HG03139 (cell line): Measurements from ENCODE around the gene CD9.

Experiments
- ATAC-seq: cut with Tn5 transposase; IDR thresholded peaks from one replicate; pipeline ENCODE4 v1.9.1; 2021; ENCODE audit not compliant: unreplicated experiment

The CD9 gene

DNA sequence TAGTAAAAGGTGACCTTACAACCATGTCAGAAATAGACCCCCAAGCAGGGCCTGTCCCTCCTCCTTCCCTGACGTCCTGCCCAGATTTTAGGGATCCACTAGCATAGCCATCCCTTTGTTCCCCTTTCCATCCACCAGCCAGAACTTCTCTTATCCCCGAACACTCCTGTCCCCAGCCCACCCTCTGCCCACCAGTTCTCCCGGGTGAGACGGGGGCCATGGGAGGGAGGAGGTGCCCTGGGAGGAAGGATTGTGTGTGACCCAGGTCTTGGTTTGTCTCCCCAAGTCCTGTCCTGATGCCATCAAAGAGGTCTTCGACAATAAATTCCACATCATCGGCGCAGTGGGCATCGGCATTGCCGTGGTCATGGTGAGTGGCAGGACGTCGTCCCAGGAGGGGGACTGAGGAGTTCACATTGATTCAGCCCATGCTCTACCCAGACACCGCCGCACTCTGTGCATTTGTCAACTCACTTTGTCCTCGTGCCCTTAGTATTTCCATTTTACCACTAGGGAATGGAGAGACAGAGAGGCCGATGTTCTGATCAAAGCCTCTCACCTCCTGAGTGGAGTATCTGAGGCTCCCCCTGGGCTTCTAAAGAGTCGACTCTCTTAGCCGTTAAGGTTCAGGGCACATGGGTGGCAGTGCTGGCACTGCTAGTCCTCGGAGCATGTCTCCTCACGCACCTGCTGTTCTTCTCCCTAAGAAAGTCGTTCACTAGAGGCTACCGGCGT is 35.9 kb downstream of the CD9 start:
- no peak for ATAC-seq

DNA sequence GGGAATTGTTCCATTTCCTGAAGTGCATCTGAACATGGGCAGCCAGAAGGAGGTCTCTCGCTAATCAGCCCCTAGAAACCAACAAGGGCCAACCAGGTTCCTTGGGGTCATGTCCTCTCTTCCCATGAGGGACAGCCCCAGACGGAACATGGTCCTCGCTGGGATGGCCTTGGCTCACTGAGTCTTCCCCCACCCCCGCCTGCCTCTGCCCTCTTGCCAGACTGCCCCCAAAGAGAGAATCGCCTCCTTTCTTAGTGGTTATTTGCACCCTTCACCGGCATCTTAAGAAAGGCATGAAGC is 36.4 kb downstream of the CD9 start:
- ATAC-seq = no peak

DNA sequence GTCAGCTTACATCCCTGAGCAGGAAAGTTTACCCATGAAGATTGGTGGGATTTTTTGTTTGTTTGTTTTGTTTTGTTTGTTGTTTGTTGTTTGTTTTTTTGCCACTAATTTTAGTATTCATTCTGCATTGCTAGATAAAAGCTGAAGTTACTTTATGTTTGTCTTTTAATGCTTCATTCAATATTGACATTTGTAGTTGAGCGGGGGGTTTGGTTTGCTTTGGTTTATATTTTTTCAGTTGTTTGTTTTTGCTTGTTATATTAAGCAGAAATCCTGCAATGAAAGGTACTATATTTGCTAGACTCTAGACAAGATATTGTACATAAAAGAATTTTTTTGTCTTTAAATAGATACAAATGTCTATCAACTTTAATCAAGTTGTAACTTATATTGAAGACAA is 37.6 kb downstream of the CD9 start:
- no peak for ATAC-seq

DNA sequence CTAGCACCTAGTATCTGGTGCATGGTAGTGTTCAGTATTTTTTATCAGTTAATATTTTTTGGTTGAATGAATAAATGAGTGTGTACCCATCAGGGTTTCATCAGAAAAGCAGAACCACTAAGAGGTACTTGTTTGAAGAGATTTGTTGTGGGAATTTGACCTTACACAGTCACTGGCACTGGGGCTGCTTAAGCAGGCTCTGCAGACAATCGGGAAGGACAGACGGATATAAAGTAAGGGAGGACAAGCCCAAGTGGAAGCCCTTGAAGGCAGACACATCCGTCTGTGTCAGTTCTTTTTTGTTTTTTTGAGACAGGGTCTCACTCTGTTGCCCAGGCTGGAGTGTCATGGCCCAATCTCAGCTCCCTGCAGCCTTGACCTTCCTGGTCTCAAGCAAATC is 38.7 kb downstream of the CD9 start:
- ATAC-seq = no peak

DNA sequence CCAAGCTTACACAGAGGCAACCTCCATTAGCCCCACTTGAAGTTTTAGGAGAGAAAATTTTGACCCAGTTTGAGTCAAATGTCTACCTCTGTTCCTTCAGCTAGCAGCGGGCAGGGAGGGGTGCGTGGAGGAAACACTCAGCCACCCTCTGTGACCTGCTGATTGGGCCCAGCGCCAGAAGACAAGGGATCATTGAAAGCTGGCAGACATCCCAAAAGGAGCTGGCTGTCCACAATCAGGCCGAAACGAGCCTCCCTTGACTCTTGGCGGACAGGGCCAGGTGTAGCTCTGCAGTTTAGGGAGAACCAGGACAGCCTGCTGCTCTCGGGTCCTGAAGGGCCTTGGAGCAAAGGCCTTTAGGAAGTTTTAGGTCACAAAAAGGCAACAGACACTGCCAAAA is 41.3 kb downstream of the CD9 start:
- no peak for ATAC-seq

DNA sequence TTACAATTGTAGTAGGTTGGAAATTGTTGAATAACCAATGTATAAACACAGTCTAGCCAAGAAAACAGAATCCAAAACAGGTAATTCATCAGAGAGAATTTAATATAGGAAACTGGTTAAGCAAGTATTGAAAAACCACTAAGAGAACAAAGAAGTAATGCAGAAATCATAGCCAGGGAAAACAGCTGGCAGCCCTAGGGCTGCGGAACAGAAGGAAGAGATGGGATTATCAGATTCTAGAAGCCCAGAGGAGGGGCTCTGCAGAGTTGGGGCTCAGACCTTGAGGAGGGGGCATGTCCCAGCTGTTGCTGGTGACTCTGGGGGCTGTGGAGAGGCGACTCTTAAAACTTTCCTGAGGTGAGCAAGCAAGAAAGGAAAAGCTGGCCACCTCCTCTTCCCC is 49.4 kb downstream of the CD9 start:
- ATAC-seq = no peak

DNA sequence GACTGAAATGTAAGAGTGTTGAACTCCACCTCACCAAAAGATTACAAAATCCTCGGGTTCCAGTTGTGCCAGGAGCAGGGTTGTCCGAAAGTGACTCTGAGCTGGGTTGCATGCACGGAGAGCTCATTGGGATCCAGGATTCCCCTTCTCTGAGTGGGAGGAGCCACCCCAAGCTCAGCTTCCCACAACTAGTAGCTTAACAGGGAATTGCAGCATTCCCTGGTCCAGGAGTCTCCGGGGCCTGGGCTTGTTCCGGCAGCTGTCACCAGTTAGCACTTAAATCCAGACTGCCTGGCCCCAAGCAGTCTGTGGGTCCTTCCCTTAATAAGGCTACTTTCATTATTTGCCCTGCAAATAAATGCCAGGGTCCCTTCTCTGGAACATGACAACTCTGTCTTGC is 50.1 kb downstream of the CD9 start:
- no peak for ATAC-seq

DNA sequence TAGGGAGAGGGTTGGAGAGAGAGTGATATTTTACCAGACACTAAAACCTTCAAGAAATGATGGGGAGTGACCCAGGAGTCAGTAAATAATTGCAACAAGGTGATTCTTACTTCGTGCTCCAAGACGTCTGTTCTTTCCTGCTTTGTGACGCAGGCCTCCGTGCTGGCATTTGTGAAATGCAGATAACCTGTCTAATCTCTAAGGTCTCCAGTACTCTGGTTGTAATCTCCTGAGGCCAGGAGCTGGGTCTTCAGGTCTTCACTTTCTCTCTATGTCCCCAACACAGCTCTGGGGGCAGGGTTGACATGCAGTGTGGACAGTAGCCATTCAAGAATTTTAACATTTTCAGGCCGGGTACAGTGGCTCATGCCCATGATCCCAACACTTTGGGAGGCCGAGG is 53.1 kb downstream of the CD9 start:
- ATAC-seq = no peak

DNA sequence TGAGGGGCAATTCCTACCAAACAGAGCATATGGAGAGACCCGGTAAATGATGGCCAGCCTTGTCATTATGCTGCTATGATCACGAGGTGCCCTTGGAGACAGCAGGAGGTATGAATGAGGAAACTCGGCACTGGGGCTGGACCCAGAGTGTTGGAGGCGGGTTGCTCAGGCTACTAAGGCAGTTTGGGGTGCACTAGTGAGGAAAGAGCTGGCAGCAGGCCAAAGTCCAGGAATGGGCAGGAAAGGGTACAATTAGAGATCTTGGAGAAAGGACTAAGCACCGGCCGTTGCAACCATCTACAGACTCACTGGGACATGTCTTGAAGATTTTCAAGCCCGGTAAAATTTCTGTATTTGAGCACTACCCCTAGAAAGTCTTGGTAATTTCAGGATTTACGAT is 54.3 kb downstream of the CD9 start:
- no peak for ATAC-seq

DNA sequence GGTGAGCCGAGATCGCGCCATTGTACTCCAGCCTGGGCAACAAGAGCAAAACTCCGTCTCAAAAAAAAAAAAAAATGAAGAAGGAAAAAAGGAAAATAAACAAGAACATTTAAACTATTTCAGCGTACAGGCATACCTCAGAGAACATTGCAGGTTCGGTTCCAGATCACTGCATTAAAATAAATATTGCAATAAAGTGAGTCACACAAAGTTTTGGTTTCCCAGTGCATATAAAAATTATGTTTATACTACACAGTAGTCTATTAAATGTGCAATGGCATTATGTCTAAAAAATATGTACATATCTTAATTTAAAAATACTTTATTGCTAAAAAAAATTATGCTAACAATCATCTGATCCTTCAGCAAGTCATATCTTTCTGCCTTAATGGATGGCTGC is 56.8 kb downstream of the CD9 start:
- no peak for ATAC-seq

DNA sequence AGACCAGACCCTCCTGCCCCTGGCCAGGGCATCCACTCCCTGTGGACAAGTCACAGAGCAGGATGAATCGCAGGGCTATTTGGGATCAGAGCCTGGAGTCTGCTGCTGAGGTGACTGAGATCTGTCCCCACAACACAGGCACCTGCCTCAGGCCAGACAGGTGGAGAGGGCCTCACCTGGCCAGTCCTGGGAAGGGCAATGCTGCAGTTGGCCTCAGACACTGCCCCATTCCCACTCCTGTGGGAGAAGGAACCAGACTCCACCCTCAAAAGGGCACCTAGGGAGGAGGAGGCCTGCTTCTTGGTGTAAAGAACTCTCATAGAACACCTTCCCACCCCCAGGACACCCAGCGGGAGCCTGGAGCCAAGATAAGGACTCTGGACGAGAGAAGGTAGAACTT is 62.0 kb downstream of the CD9 start:
- ATAC-seq = no peak

DNA sequence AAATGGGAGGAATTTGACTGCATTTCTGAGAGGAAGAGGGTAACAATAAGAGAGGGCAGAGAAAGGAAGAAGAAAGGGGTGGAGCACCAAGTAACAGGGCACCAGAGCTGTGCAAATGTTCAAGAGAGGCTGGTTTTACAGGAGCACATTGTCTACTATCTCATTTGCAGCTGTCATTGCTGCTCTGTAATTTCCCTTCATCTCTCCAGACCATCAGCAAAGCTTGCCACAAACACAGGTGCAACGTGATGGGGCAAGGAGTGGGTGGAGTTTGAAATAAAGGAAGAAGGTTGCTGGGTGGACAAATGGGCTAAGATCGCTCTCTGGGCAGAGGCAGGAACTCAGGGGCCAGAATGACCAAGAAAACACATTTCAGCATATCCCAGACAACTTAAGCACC is 62.4 kb downstream of the CD9 start:
- ATAC-seq = no peak

DNA sequence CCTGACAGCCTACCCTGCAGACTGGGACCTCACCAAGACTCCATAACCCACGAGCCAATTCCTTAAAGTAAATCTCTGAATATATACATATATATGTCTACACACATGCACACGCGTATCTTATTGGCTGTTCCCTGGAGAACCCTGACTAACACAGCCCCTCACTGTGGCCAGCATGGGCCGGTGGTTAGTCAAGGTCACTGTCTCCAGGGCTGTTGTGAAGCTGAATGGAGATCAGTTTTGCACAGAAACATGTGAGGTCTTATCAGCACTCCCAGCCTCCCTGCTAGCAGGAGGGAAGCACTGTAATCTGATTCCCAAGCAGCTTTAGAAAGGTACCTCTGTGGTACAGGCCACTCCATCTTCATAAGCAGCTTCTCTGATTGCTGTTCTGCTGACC is 63.7 kb downstream of the CD9 start:
- no peak for ATAC-seq

DNA sequence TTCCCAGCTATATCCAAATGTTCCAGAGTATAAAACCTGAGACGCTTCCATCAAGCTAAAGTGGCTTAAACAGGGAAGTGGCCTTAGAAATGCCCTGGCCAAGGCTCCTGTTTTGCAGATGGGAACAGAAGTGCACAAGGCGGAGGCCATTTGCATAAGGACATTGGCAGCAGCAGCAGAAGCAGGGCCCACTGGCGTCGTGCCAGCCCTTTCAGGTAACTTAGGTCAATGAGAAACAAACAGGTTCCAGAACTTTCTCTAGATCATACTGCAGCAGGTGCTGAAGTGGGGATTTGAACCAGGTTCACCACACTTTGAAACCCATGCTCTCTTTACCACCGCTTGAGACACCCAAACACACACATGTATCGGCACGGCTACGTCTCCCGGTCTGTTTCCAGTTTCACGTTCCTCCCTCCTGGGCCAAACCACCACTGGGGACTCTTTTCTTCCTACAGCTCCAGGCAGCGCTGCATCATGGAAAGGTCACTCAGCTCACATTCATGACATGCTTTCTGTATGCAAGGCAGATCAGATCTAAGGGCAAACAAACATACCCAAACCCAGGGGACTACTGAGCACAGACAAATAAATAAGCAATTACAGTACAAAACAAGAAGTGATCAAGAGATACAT is 64.3 kb downstream of the CD9 start:
- ATAC-seq = no peak

DNA sequence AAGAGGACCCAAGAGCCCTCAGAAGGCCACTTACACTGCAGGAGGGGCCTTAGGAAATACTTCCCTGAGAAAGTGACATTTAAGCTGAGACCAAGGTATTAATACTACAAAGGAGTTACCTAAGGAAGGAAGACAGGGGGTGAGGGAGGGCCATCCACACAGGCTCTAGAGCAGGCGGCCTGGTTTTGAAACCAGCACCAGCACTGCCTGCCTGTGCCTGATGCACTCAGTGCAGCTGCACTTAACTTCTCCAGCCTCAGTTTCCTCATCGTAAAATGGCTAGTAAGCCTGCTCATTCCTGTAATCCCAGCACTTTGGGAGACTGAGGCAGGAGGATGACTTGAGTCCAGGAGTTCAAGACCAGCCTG is 64.8 kb downstream of the CD9 start:
- ATAC-seq = no peak

DNA sequence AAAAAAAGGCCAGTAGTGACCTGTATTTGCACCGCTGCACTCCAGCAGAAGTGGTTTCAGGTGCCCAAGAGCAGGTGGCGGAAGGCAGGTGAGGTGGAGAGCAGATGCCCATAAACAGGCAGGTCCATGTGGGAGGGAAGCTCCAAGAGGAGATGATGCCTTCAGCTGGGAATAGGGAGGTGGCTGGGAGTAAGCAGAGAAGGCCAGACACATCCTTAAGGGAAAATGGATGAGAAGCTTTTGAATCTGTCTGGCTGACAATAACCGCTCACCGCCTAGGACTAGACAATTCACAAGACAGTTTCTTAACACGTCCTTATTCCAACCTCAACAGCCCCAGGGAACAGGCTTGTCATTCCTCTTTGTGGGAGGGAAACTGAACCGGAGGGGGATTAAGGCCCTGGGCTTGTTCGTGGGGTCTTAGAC is 66.4 kb downstream of the CD9 start:
- no peak for ATAC-seq

DNA sequence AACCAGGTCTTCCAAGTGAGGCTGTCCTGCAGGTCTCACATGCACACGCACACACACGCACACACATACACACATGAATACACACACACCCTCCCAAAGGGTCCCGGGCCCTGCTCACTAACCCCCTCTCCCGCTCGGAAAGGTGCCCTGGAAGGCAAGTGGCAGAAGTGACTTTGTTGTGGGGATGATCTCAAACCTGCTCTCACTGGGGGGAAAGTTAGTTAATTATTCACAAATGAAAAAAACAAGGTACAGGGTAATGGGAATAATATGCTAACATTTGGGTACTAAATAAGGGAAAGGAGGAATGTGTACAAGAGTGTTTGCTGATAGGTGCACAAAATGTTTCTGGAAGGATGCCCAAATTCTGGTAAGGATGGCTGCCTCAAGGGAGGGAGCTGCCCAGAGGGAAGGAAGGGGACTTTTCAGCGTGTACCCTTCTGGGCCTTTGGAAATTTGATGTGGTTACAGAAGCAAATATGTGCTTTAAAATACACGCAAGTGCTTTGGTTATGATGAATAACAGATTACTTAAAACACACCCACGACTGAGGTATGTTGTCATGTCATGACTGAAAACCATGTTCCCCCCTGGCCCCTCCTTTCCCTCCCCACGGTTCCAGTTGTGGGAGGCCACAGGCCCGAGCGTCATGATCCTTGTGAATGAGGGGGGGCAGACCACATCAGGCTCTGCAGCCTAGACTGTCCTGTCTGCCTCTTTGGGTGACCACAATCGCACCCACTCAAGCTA is 66.9 kb downstream of the CD9 start:
- ATAC-seq = no peak

DNA sequence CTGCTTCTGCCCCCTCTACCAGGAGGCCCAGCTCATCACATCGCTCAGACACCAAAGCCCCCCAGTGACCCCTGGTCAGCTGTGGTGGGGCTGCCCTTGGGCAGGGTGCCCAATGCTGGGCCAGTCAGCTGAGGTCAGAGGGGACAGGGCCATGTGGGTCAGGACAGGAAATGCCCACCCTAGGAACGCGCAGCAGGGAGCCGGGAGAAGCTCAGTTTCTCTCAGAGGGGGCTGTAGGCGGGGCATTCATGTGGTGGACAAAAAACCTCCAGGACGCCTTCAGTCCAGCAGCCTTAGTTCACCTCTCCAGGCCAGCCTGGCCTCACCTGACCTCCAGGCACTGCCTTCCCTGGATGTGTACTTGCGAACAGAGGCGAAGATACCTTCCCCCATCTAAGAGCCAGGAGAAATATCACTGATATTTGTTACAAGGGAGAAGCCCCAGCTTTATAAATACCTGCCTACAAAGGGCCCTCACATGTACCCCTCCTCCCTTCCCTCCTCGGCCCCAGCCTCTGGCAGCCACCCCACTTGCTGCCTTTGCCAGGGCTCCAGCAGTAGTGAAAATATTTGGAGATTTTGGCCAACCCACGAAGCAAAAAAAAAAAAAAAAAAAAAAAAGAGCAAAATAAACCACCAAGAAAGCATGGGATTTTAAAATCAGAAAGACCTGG is 68.4 kb downstream of the CD9 start:
- no peak for ATAC-seq

DNA sequence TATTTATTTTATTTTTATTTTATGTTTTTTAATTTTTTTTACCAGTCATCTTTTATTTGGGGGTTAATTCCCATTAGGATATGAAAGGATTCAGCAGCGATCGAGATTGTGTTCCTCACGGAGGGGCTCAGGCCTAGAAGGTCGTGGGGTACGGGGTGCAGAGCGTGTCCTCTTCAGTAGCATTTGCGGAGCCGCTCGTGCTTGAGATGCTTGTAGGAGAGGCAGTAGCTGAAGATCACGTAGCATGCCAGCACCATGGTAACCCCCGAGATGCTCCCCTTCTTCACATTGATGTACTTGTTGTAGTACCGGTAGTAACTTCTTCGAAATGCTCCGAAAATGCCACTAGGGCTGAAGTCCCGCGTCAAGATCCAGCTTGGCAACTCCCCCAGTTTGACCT is 69.8 kb downstream of the CD9 start:
- no peak for ATAC-seq

DNA sequence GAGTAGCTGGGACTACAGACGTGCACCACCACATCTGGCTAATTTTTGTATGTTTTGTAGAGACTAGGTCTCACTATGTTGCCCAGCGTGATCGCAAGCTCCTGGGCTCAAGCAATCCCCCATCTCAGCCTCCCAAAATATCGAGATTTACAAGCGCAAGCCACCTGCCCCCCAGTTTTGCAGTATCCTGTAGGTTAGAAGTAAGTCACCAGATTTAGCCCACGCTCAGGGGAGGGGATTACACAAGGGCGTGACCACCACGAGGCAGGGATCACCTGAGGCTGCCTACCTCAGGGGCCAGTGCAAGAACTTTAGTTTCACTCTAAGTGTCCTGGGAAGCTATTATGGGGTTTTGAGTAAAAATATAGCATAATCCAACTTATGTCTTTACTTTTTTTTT is 71.1 kb downstream of the CD9 start:
- no peak for ATAC-seq

DNA sequence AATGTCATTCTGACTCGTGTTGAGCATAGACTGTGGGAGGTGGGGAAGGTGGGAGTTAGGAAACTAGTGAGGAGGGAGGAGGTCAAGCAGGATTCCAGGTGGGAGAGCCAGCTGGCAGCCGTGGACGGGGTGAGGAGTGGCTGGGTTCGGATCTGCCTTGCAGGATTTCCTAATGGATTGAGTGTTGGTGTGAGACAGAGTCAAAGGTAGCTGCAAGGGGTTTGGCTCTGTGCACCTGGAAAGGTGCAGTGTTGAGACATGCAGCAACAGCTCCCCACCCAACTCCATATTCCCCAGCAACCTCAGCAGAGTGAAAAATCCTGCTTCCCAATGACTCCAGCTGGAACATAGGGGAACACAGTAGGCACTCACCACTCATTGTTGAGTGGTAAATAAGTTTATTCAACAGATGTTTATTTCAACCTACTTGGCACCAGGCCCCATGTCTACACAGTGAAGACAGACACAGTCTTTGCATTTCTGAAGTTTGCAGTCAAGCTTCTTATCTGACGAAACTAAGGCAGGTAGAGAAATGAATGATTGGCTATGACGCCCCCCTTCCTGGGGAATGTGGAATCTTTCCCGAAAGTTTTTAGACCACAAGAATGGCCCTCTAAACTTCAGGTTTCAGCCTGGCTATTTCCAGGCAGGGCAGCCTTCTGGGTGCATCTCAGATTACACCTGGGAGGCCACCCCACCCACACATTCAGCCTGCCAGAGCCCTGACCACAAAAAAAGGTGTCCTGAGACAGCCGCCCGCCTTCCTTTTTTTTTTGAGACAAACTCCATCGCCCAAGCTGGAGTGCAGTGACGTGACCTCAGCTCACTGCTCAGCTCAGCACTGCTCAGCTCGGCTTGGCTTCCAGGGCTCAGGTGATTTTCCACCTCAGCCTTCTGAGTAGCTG is 72.4 kb downstream of the CD9 start:
- ATAC-seq = no peak
